H1 (cell line): ENCODE data around the gene MRPS24. TPM values are rescaled to one million over a fixed set of nuclear protein-coding genes. Genes with fewer than 3 reads are reported as not detected.

Source experiments
- CTCF ChIA-PET: fragments of 300-600 bp; sonication (Branson Sonifier 250); formaldehyde crosslinking; loops from one replicate; lab custom pipeline; 2021; ENCODE audit not compliant: partially characterized antibody; lab: Charles Lee
- POLR2A ChIA-PET: fragments of 300-600 bp; sonication (Branson Sonifier 250); formaldehyde crosslinking; loops from one replicate; lab custom pipeline; 2021; ENCODE audit warnings: inconsistent platforms; ENCODE audit not compliant: partially characterized antibody; lab: Charles Lee
- DNase-seq, 2 experiments: peaks; one replicate each; pipeline versions ENCODE4 v3.0.0 to v3.0.0-alpha.2; 2010 to 2022; ENCODE audit warnings: low spot score in 2 of 2, low read depth in 1 of 2, mixed read lengths in 1 of 2
- FAIRE-seq: peaks from 2 replicates; lab custom pipeline; 2011; peaks lifted over from hg19 to GRCh38; lab: Jason Lieb, UNC
- H2AFZ ChIP-seq: 2 replicates; pipeline ENCODE4 v1.8.1; 2012; ENCODE audit warnings: low read length, inconsistent platforms
- H2AK5ac ChIP-seq: 2 replicates; pipeline ENCODE4 v1.6.1; 2013; ENCODE audit warnings: low read depth, low read length
- H2BK120ac ChIP-seq: replicated peaks from 2 replicates; pipeline ENCODE3; 2013; ENCODE audit warnings: low read depth, low read length, inconsistent platforms
- H2BK12ac ChIP-seq: 2 replicates; pipeline ENCODE4 v1.6.1; 2013; ENCODE audit warnings: low read depth, low read length
- H2BK15ac ChIP-seq: 2 replicates; pipeline ENCODE4 v1.6.1; 2013; ENCODE audit warnings: low read length
- H2BK20ac ChIP-seq: 2 replicates; pipeline ENCODE4 v1.6.1; 2013; ENCODE audit warnings: low read length
- H2BK5ac ChIP-seq: 2 replicates; pipeline ENCODE4 v1.6.1; 2013; ENCODE audit warnings: low read depth, low read length
- H3K14ac ChIP-seq: 2 replicates; pipeline ENCODE4 v1.6.1; 2013; ENCODE audit warnings: inconsistent platforms; ENCODE audit not compliant: insufficient read length
- H3K18ac ChIP-seq: 2 replicates; pipeline ENCODE4 v1.6.1; 2013; ENCODE audit warnings: low read length; ENCODE audit errors: extremely low read depth
- H3K23ac ChIP-seq: 2 replicates; pipeline ENCODE4 v1.6.1; 2013; ENCODE audit warnings: inconsistent platforms; ENCODE audit not compliant: insufficient read length
- H3K23me2 ChIP-seq: 2 replicates; pipeline ENCODE4 v1.6.1; 2013; ENCODE audit warnings: low read depth, low read length
- H3K27ac ChIP-seq: 2 replicates; pipeline ENCODE4 v1.6.1; 2011; ENCODE audit warnings: low read depth, low read length, inconsistent platforms
- H3K27me3 ChIP-seq, 4 experiments: replicated peaks in 1 of 4; 1 replicate in 1 of 4; 2 replicates in 3 of 4; pipeline versions ENCODE4 v1.6.1 to v1.8.1; 2011 to 2013; ENCODE audit warnings: low read length in 3 of 4, mild to moderate bottlenecking in 3 of 4, inconsistent platforms in 2 of 4, mixed read lengths in 2 of 4, moderate library complexity in 1 of 4; ENCODE audit not compliant: control insufficient read depth in 3 of 4, insufficient read depth in 3 of 4; ENCODE audit errors: extremely low read depth in 1 of 4
- H3K36me3 ChIP-seq, 4 experiments: 2 replicates each; pipeline versions ENCODE4 v1.6.1 to v1.8.1; 2011 to 2013; ENCODE audit warnings: mild to moderate bottlenecking in 4 of 4, low read length in 3 of 4, moderate library complexity in 2 of 4, control low read depth in 1 of 4, inconsistent platforms in 1 of 4; ENCODE audit not compliant: insufficient read depth in 4 of 4, control insufficient read depth in 2 of 4
- H3K4ac ChIP-seq: replicated peaks from 2 replicates; pipeline ENCODE3; 2013; ENCODE audit warnings: low read length, low read depth, mixed read lengths, inconsistent platforms; ENCODE audit not compliant: insufficient read length
- H3K4me1 ChIP-seq, 4 experiments: replicated peaks in 1 of 4; 1 replicate in 1 of 4; 2 replicates in 3 of 4; pipeline versions ENCODE4 v1.6.1 to v1.8.1; 2011 to 2013; ENCODE audit warnings: low read length in 3 of 4, inconsistent platforms in 2 of 4, mixed read lengths in 1 of 4; ENCODE audit not compliant: insufficient read depth in 4 of 4, control insufficient read depth in 3 of 4
- H3K4me2 ChIP-seq, 2 experiments: 2 replicates each; pipeline versions ENCODE4 v1.6.1 to v1.8.1; 2011 to 2013; ENCODE audit warnings: low read depth in 2 of 2, low read length in 2 of 2, control low read depth in 1 of 2, inconsistent platforms in 1 of 2, mild to moderate bottlenecking in 1 of 2; ENCODE audit not compliant: insufficient read depth in 1 of 2
- H3K4me3 ChIP-seq, 4 experiments: fragments of 200-600, 300-600 bp in 1 of 4; sonication (generic), shearing (Covaris generic), sonication (Bioruptor Twin) in 1 of 4; 2 replicates each; pipeline versions ENCODE4 v1.5.1 to v1.8.1; 2011 to 2016; ENCODE audit warnings: low read length in 4 of 4, low read depth in 3 of 4, control low read depth in 2 of 4, inconsistent platforms in 2 of 4, mild to moderate bottlenecking in 2 of 4, mixed read lengths in 1 of 4, moderate library complexity in 1 of 4; ENCODE audit not compliant: insufficient read depth in 2 of 4; ENCODE audit errors: extremely low read depth in 1 of 4
- H3K56ac ChIP-seq: replicated peaks from 2 replicates; pipeline ENCODE3; 2013; ENCODE audit warnings: low read depth, mild to moderate bottlenecking, mixed read lengths, low read length, inconsistent platforms; ENCODE audit not compliant: insufficient read length
- H3K79me1 ChIP-seq: 2 replicates; pipeline ENCODE4 v1.6.1; 2013; ENCODE audit warnings: low read depth, low read length, control low read depth
- H3K79me2 ChIP-seq, 2 experiments: 2 replicates each; pipeline versions ENCODE4 v1.6.1 to v1.8.1; 2012 to 2013; ENCODE audit warnings: low read length in 2 of 2, mild to moderate bottlenecking in 2 of 2, inconsistent platforms in 1 of 2; ENCODE audit not compliant: insufficient read depth in 2 of 2, control insufficient read depth in 1 of 2
- H3K9ac ChIP-seq, 4 experiments: replicated peaks in 1 of 4; 1 replicate in 1 of 4; 2 replicates in 3 of 4; pipeline versions ENCODE4 v1.6.1 to v1.8.1; 2011 to 2013; ENCODE audit warnings: low read depth in 3 of 4, low read length in 3 of 4, control low read depth in 2 of 4, mild to moderate bottlenecking in 2 of 4, moderate library complexity in 2 of 4, inconsistent platforms in 1 of 4; ENCODE audit errors: extremely low read depth in 1 of 4
- H3K9me3 ChIP-seq, 2 experiments: 2 replicates each; pipeline versions ENCODE4 v1.6.1 to v1.8.1; 2012 to 2013; ENCODE audit warnings: mild to moderate bottlenecking in 2 of 2, moderate library complexity in 2 of 2, control low read depth in 1 of 2, inconsistent platforms in 1 of 2, low read depth in 1 of 2, low read length in 1 of 2, mixed read lengths in 1 of 2; ENCODE audit not compliant: insufficient read depth in 2 of 2
- H4K20me1 ChIP-seq, 2 experiments: replicated peaks in 1 of 2; 2 replicates each; pipeline versions ENCODE3 to v1.8.1; 2011 to 2013; ENCODE audit warnings: inconsistent platforms in 2 of 2, low read length in 2 of 2, mild to moderate bottlenecking in 1 of 2; ENCODE audit not compliant: insufficient read depth in 2 of 2, control insufficient read depth in 1 of 2
- H4K5ac ChIP-seq: 2 replicates; pipeline ENCODE4 v1.6.1; 2013; ENCODE audit warnings: low read length, low read depth, mixed read lengths, inconsistent platforms; ENCODE audit not compliant: insufficient read length
- H4K8ac ChIP-seq: 2 replicates; pipeline ENCODE4 v1.8.0; 2013; ENCODE audit warnings: mild to moderate bottlenecking, moderate library complexity, low read length, inconsistent platforms; ENCODE audit not compliant: insufficient read depth; ENCODE audit errors: extremely low read depth
- H4K91ac ChIP-seq: replicated peaks from 2 replicates; pipeline ENCODE3; 2013; ENCODE audit warnings: low read length, mixed read lengths, inconsistent platforms; ENCODE audit not compliant: insufficient read length
- BRCA1 ChIP-seq: IDR thresholded peaks from 2 replicates; pipeline ENCODE4 v1.6.1; 2012; ENCODE audit warnings: low read depth, low read length, improper control_type of control experiment
- HDAC2 ChIP-seq, 2 experiments: fragments of 300-600 bp in 1 of 2; sonication (generic) in 1 of 2; IDR thresholded peaks; 2 replicates each; pipeline ENCODE4 v1.6.1; 2011 to 2012; ENCODE audit warnings: low read depth in 2 of 2, low read length in 2 of 2, mild to moderate bottlenecking in 2 of 2, moderate library complexity in 2 of 2, borderline replicate concordance in 1 of 2, inconsistent platforms in 1 of 2
- KDM4A ChIP-seq: IDR thresholded peaks from one replicate; pipeline ENCODE4 v1.7.1; 2012; ENCODE audit warnings: low read depth, mild to moderate bottlenecking, moderate library complexity, low read length, inconsistent platforms; ENCODE audit not compliant: severe bottlenecking
- SRF ChIP-seq: IDR thresholded peaks from 2 replicates; pipeline ENCODE4 v1.6.1; 2011; ENCODE audit warnings: mild to moderate bottlenecking, low read depth, low read length, moderate library complexity
- WGBS, 2 experiments: shearing (Covaris generic) in 1 of 2; methylation state at CpG; one replicate each; pipeline versions ENCODE4 v1.1.6 to v1.1.7; 2013 to 2015; ENCODE audit warnings: low lambda C conversion rate in 2 of 2, mixed read lengths in 2 of 2, inconsistent platforms in 1 of 2, low coverage in 1 of 2, missing lambda C conversion rate in 1 of 2; ENCODE audit not compliant: insufficient replicate concordance in 2 of 2, insufficient coverage in 1 of 2, insufficient read length in 1 of 2; ENCODE audit errors: extremely low coverage in 1 of 2, missing lambda C conversion rate in 1 of 2; 5-methylcytosine and 5-hydroxymethylcytosine counted together
- polyA plus RNA-seq, 7 experiments: library from polyadenylated mRNA; depleted of rRNA in 3 of 7; stranded (reverse) in 5 of 7; unstranded in 2 of 7; fragments of >200 nt in 5 of 7; fragments of 200-250 nt in 2 of 7; gene quantifications; 1 replicate in 5 of 7; 2 replicates in 1 of 7; 4 replicates in 1 of 7; pipeline versions ENCODE4 v1.2.1 to v1.2.3, GENCODE V29; 2011 to 2013; ENCODE audit warnings: missing spikeins in 2 of 7, mixed read lengths in 2 of 7
- total RNA-seq: library from RNA; stranded (reverse); fragmentation: NEBNext Ultra II Directional; extraction: Animal tissue kit (Norgen Biotek cat#: 25700); gene quantifications from 2 replicates; pipeline ENCODE4 v1.2.1, GENCODE V29; 2021

The MRPS24 gene
- total and polyA plus RNA-seq, 2 of the 8 experiments (the other 6 are each of a cell fraction or from before 2014, with no cell fraction given), result 133 to 347 TPM

DNA sequence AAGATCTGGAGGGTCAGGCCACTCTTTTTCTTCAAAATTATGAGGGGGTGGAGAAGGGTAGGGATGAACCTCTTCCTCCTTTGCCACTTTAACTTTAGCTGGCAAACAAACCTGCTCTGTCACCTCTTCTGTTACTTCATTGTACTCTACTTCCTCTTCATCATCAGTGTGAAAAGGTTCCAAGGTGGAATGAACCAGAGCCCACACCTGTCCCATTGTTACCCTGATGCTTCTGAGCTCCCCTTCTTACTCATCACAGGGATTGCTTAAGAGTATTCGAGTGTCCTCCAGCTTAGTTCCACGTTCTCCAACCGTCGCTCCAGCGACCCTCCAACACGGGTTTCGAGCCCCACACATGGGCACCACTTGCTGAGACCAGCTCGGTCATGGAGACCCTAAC is 5.2 kb downstream of the MRPS24 start:
- Histone ChIP-seq H3K4me1 (peaks cover 0 to 2% (median 0%) of the 10 kb centered on the region in 4 experiments; a peak in 2 of 7 replicates), H3K36me3 (peaks cover 0 to 19% (median 8%) of the 10 kb centered on the region in 4 experiments; a peak in 4 of 8 replicates), H4K91ac (no peak overlapping the region), H3K18ac (no peak overlapping the region), H3K23ac (no peak overlapping the region), H4K20me1 (peaks cover 0 to 3% of the 10 kb centered on the region in 2 experiments), H4K5ac (no peak overlapping the region), H3K4me2 (no peak overlapping the region), H2BK15ac (no peak overlapping the region), H3K79me1 (0 out of 2 replicates have a peak, but pooled peaks cover 2% of the 10 kb centered on the region), H3K14ac (no peak overlapping the region), H4K8ac (no peak overlapping the region), H3K4me3 (no peak overlapping the region), H3K9me3 (no peaks in the 10 kb centered on the region), H2AFZ (no peak overlapping the region), H3K79me2 (no peaks in the 10 kb centered on the region), H2BK12ac (no peak overlapping the region), H2BK5ac (no peak overlapping the region), H2BK20ac (no peak overlapping the region), H3K9ac (no peak overlapping the region), H3K27me3 (no peaks in the 10 kb centered on the region), H3K23me2 (0 out of 2 replicates have a peak, but pooled peaks cover 2% of the 10 kb centered on the region), H2BK120ac (no peak overlapping the region), H3K4ac (no peak overlapping the region), H3K56ac (no peak overlapping the region), H3K27ac (no peak overlapping the region), H2AK5ac (no peak overlapping the region)
- FAIRE-seq (no peak), DNase-seq (no peak)
- CTCF ChIA-PET, result interaction anchor here (0.6 to 1.7 kb wide), 4 partner anchors 10 to 756 kb away, joined by 3 to 4 read pairs (median 4); no protein-coding TSS in a partner anchor
- WGBS, 2 experiments, result 87% methylated on average over 8 of the region's 8 CpGs; no CpG with 5 or more reads in 1 of the 2 experiments
- POLR2A ChIA-PET, result interaction anchor here (0.5 to 1.2 kb wide), 2 partner anchors 8 to 636 kb away, joined by 4 read pairs; no protein-coding TSS in a partner anchor
- TF ChIP-seq KDM4A (no peak), HDAC2 (IDR thresholded peaks at IDR 0.05; ENCODE audit: borderline replicate concordance in 1 of 2, low read depth in 2 of 2, low read length in 2 of 2) (no peak), BRCA1 (no peak), SRF (no peak)
